ENCODE measurements around the gene BST1. TPM values are rescaled to one million over a fixed set of nuclear protein-coding genes. Genes with fewer than 3 reads are reported as not detected.

The BST1 gene
- total and polyA plus RNA-seq, 10 of the 15 experiments (the other 5 are each of a cell fraction or from before 2014, with no cell fraction given) = 0.04 to 0.42 (median 0.11) TPM; not detected in 1

DNA sequence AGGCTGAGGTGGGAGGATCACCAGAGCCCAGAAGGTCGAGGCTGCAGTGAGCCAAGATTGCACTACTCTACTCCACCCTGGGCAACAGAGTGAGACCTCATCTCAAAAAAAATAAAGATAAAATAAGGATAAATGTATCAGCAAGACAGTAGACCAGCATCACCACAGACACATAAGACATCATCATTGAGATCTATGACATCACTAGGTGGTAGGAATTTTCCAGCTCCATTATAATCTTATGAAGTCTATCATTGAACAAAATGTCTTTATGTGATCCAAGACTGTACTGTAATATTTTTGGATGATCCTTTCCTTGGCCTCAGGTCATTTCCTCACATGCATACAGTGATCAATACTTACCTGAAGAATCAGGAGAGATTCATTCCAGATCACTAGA, 29.5 kb upstream of the BST1 start (continued):
- TF ChIP-seq IRF4 (IDR thresholded peaks at IDR 0.05; ENCODE audit: low read depth, low read length) (no peak), HDAC6 (IDR thresholded peaks at IDR 0.05; ENCODE audit: unreplicated experiment) (no peak), YY1 (IDR thresholded peaks at IDR 0.05; ENCODE audit: low read depth, low read length) (no peak), EZH2 (IDR thresholded peaks at IDR 0.05; ENCODE audit: borderline replicate concordance, control insufficient read depth, low read depth, low read length) (no peak), BRCA1 (IDR thresholded peaks at IDR 0.05; ENCODE audit: low read depth, low read length) (no peak)
- TF ChIP-seq, protein P1, sequence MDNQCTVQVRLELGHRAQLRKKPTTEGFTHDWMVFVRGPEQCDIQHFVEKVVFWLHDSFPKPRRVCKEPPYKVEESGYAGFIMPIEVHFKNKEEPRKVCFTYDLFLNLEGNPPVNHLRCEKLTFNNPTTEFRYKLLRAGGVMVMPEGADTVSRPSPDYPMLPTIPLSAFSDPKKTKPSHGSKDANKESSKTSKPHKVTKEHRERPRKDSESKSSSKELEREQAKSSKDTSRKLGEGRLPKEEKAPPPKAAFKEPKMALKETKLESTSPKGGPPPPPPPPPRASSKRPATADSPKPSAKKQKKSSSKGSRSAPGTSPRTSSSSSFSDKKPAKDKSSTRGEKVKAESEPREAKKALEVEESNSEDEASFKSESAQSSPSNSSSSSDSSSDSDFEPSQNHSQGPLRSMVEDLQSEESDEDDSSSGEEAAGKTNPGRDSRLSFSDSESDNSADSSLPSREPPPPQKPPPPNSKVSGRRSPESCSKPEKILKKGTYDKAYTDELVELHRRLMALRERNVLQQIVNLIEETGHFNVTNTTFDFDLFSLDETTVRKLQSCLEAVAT (IDR thresholded peaks at IDR 0.05) = no peak

DNA sequence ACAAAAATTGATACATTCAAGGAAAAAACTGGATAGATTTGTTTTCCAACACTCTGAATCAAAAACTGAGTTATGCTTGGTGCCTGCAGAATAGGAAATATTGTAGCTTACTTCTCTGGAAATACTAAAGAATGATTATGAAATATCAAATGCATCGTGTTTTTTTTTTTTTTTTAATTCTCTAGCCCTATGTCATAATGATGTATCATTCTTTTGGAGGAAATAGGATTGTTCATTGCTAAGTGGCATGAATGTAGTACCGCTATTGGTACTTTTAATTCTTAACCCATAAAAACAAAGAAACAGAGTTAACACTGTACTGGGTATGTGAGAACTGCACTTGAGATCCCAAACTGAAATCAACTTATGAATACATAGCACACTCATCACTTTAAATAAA, 28.8 kb upstream of the BST1 start:
- intact Hi-C loops (cut with micrococcal nuclease; ENCODE audit: unreplicated experiment) = no loop called here
- ChIA-PET RAD21 (ENCODE audit: unreplicated experiment) (interaction anchor here (0.7 kb wide), 1 partner anchor 83 kb away, joined by 3 read pairs; no protein-coding TSS in a partner anchor), POLR2A (interaction anchor here (1.1 to 1.4 kb wide), 2 partner anchors 16 to 22 kb away, joined by 3 to 6 read pairs; no protein-coding TSS in a partner anchor), SMC1A (ENCODE audit: uncharacterized antibody, unreplicated experiment) (interaction anchor here (0.6 to 1.6 kb wide), 3 partner anchors 10 to 15 kb away, joined by 3 to 4 read pairs (median 3); no protein-coding TSS in a partner anchor), CTCF (interaction anchor here (0.7 to 1.7 kb wide), 3 partner anchors 17 to 432 kb away, joined by 3 to 5 read pairs (median 4); no protein-coding TSS in a partner anchor)
- Histone ChIP-seq H3K79me2 (ENCODE audit: control insufficient read depth, insufficient read depth, low read length) (peaks cover 54% of the 10 kb centered on the region), H3K4me3 (no peak overlapping the region), H3K4me1 (ENCODE audit: control insufficient read depth, insufficient read depth, low read length) (peaks cover 4% of the 10 kb centered on the region; the same call in 1 of the 2 replicates), H3K36me3 (ENCODE audit: control insufficient read depth in 2 of 2, insufficient read depth in 2 of 2, low read length in 1 of 2) (no peaks in the 10 kb centered on the region), H4K20me1 (ENCODE audit: control insufficient read depth, insufficient read depth) (no peaks in the 10 kb centered on the region), H3K27me3 (replicated peaks in 1 of 2; ENCODE audit: control insufficient read depth in 2 of 2, insufficient read depth in 2 of 2, low read length in 1 of 2) (no peaks in the 10 kb centered on the region), H3K9ac (ENCODE audit: control insufficient read depth, insufficient read depth, low read length) (no peak overlapping the region), H3K27ac (ENCODE audit: control insufficient read depth, insufficient read depth) (no peak overlapping the region), H3K9me3 (replicated peaks; ENCODE audit: control insufficient read depth, insufficient read depth, low read length) (no peaks in the 10 kb centered on the region), H3K4me2 (ENCODE audit: control insufficient read depth, insufficient read depth) (no peak overlapping the region), H2AFZ (ENCODE audit: control insufficient read depth, low read depth, low read length) (no peak overlapping the region)
- ATAC-seq (no peak), FAIRE-seq (no peak), DNase-seq (ENCODE audit: low read depth, low spot score) (no peak)
- WGBS (ENCODE audit: insufficient coverage, insufficient replicate concordance, low lambda C conversion rate, missing lambda C conversion rate) = 100% methylated on average over 2 of the region's 2 CpGs
- BruUV-seq (replicated peaks) = no TSS peak
- in situ Hi-C loops (cut with MboI) = no loop called here
- TF ChIP-seq MTA3 (IDR thresholded peaks at IDR 0.05; ENCODE audit: borderline replicate concordance, low read length) = no peak
- TF ChIP-seq, protein P2, sequence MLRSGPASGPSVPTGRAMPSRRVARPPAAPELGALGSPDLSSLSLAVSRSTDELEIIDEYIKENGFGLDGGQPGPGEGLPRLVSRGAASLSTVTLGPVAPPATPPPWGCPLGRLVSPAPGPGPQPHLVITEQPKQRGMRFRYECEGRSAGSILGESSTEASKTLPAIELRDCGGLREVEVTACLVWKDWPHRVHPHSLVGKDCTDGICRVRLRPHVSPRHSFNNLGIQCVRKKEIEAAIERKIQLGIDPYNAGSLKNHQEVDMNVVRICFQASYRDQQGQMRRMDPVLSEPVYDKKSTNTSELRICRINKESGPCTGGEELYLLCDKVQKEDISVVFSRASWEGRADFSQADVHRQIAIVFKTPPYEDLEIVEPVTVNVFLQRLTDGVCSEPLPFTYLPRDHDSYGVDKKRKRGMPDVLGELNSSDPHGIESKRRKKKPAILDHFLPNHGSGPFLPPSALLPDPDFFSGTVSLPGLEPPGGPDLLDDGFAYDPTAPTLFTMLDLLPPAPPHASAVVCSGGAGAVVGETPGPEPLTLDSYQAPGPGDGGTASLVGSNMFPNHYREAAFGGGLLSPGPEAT (IDR thresholded peaks at IDR 0.05; ENCODE audit: low read depth) = no peak
- TF ChIP-seq, protein P3, sequence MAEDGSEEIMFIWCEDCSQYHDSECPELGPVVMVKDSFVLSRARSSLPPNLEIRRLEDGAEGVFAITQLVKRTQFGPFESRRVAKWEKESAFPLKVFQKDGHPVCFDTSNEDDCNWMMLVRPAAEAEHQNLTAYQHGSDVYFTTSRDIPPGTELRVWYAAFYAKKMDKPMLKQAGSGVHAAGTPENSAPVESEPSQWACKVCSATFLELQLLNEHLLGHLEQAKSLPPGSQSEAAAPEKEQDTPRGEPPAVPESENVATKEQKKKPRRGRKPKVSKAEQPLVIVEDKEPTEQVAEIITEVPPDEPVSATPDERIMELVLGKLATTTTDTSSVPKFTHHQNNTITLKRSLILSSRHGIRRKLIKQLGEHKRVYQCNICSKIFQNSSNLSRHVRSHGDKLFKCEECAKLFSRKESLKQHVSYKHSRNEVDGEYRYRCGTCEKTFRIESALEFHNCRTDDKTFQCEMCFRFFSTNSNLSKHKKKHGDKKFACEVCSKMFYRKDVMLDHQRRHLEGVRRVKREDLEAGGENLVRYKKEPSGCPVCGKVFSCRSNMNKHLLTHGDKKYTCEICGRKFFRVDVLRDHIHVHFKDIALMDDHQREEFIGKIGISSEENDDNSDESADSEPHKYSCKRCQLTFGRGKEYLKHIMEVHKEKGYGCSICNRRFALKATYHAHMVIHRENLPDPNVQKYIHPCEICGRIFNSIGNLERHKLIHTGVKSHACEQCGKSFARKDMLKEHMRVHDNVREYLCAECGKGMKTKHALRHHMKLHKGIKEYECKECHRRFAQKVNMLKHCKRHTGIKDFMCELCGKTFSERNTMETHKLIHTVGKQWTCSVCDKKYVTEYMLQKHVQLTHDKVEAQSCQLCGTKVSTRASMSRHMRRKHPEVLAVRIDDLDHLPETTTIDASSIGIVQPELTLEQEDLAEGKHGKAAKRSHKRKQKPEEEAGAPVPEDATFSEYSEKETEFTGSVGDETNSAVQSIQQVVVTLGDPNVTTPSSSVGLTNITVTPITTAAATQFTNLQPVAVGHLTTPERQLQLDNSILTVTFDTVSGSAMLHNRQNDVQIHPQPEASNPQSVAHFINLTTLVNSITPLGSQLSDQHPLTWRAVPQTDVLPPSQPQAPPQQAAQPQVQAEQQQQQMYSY (CRISPR knock-in tag; IDR thresholded peaks at IDR 0.05) = no peak
- TF ChIP-seq MEF2A (IDR thresholded peaks at IDR 0.05; ENCODE audit: insufficient read depth, low read depth, low read length) = no peak
- TF ChIP-seq, protein P4, sequence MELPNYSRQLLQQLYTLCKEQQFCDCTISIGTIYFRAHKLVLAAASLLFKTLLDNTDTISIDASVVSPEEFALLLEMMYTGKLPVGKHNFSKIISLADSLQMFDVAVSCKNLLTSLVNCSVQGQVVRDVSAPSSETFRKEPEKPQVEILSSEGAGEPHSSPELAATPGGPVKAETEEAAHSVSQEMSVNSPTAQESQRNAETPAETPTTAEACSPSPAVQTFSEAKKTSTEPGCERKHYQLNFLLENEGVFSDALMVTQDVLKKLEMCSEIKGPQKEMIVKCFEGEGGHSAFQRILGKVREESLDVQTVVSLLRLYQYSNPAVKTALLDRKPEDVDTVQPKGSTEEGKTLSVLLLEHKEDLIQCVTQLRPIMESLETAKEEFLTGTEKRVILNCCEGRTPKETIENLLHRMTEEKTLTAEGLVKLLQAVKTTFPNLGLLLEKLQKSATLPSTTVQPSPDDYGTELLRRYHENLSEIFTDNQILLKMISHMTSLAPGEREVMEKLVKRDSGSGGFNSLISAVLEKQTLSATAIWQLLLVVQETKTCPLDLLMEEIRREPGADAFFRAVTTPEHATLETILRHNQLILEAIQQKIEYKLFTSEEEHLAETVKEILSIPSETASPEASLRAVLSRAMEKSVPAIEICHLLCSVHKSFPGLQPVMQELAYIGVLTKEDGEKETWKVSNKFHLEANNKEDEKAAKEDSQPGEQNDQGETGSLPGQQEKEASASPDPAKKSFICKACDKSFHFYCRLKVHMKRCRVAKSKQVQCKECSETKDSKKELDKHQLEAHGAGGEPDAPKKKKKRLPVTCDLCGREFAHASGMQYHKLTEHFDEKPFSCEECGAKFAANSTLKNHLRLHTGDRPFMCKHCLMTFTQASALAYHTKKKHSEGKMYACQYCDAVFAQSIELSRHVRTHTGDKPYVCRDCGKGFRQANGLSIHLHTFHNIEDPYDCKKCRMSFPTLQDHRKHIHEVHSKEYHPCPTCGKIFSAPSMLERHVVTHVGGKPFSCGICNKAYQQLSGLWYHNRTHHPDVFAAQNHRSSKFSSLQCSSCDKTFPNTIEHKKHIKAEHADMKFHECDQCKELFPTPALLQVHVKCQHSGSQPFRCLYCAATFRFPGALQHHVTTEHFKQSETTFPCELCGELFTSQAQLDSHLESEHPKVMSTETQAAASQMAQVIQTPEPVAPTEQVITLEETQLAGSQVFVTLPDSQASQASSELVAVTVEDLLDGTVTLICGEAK (IDR thresholded peaks at IDR 0.05; ENCODE audit: borderline replicate concordance) = no peak
